Measurements from ENCODE around the gene ZNF417. TPM values are rescaled to one million over a fixed set of nuclear protein-coding genes. Genes with fewer than 3 reads are reported as not detected.

The ZNF417 gene
- total RNA-seq, 2 donors from 2014 or later, result 13.7 to 16.8 TPM

Other genes with a start within 250 kb of the ZNF417 start
- under 1 TPM in 1 of 2 donors, not detected in 1; 0.18 TPM for gene ZSCAN4, start 247.7 kb downstream of the ZNF417 start, total RNA-seq
- gene ZNF551, start 234.6 kb downstream of the ZNF417 start, total RNA-seq, result 1 to 10 TPM; 4.8 to 9.6 TPM
- 1 to 10 TPM in 1 of 2 donors, under 1 TPM in 1; 0.62 to 2.1 TPM for gene ZNF154, start 207.4 kb downstream of the ZNF417 start, total RNA-seq
- 1 to 10 TPM; 7.1 to 7.5 TPM for gene ZNF671, start 189.0 kb downstream of the ZNF417 start, total RNA-seq
- gene ZNF776, start 169.8 kb downstream of the ZNF417 start, total RNA-seq, result 1 to 10 TPM; 7.3 to 9.6 TPM
- gene ZNF586, start 146.9 kb downstream of the ZNF417 start, total RNA-seq, result 10 to 100 TPM; 16.1 to 21.3 TPM
- gene ZNF552, start 101.7 kb downstream of the ZNF417 start, total RNA-seq, result 1 to 10 TPM; 6.2 to 7.1 TPM
- gene ZNF587B, start 86.3 kb downstream of the ZNF417 start, total RNA-seq, result 10 to 100 TPM in 1 of 2 donors, 1 to 10 TPM in 1; 9.2 to 20.9 TPM
- gene ZNF587, start 66.7 kb downstream of the ZNF417 start, total RNA-seq, result 10 to 100 TPM; 28.7 to 36.6 TPM
- gene ZNF814, start 27.6 kb downstream of the ZNF417 start, total RNA-seq, result 10 to 100 TPM; 12.1 to 18.1 TPM
- 1 to 10 TPM; 2.4 to 3.1 TPM for gene ZNF418, start 18.8 kb upstream of the ZNF417 start, total RNA-seq
- 1 to 10 TPM; 5.0 to 6.0 TPM for gene ZNF256, start 31.1 kb upstream of the ZNF417 start, total RNA-seq
- under 1 TPM in 1 of 2 donors, not detected in 1; 0.56 TPM for gene C19orf18, start 57.9 kb upstream of the ZNF417 start, total RNA-seq
- gene ZNF606, start 86.2 kb upstream of the ZNF417 start, total RNA-seq, result 1 to 10 TPM; 3.2 to 9.1 TPM
- not detected for gene ZSCAN1, start 117.4 kb upstream of the ZNF417 start, total RNA-seq
- gene ZNF135, start 142.7 kb upstream of the ZNF417 start, total RNA-seq, result under 1 TPM; 0.58 to 0.82 TPM
- 10 to 100 TPM; 22.8 to 25.6 TPM for gene ZSCAN18, start 181.6 kb upstream of the ZNF417 start, total RNA-seq
- 1 to 10 TPM; 3.6 to 8.1 TPM for gene ZNF329, start 234.2 kb upstream of the ZNF417 start, total RNA-seq